Psoas muscle (tissue), 8 donors: ENCODE results near the gene PRMT1. TPM values are rescaled to one million over a fixed set of nuclear protein-coding genes. Genes with fewer than 3 reads are reported as not detected.

Source experiments
- ATAC-seq, 4 donors: fragments of 200-7000 bp; cut with Tn5 transposase; one replicate each; pipeline ENCODE4 v1.9.1; 2020; ENCODE audit warnings: moderate library complexity in 3 of 4, mild to moderate bottlenecking in 2 of 4
- DNase-seq, 2 donors: peaks; one replicate each; pipeline ENCODE4 v3.0.0-alpha.2; 2020
- H3K27ac ChIP-seq: fragments of 200-600 bp; one replicate; pipeline ENCODE4 v1.8.0; 2022
- H3K27me3 ChIP-seq, 3 donors: fragments of 200-600 bp in 1 of 3; one replicate each; pipeline versions ENCODE4 v1.6.1 to v1.8.0; 2013 to 2022; ENCODE audit warnings: low read length in 2 of 3, mild to moderate bottlenecking in 2 of 3, moderate library complexity in 1 of 3; ENCODE audit not compliant: insufficient read depth in 3 of 3
- H3K36me3 ChIP-seq, 2 donors: fragments of 200-600 bp in 1 of 2; one replicate each; pipeline versions ENCODE4 v1.6.1 to v1.8.0; 2013 to 2022; ENCODE audit warnings: low read depth in 1 of 2, mild to moderate bottlenecking in 1 of 2, moderate library complexity in 1 of 2; ENCODE audit not compliant: insufficient read depth in 1 of 2
- H3K4me1 ChIP-seq: fragments of 200-600 bp; one replicate; pipeline ENCODE4 v1.8.0; 2022
- H3K4me3 ChIP-seq: fragments of 200-600 bp; one replicate; pipeline ENCODE4 v1.8.0; 2022; ENCODE audit warnings: mild to moderate bottlenecking
- H3K9me3 ChIP-seq: fragments of 200-600 bp; one replicate; pipeline ENCODE4 v1.8.0; 2022
- WGBS, 3 donors: extraction: QIAGEN DNeasy Blood & Tissue Kit; methylation state at CpG; one replicate each; pipeline versions ENCODE4 v1.1.6 to v1.1.7; 2013; 5-methylcytosine and 5-hydroxymethylcytosine counted together
- intact Hi-C, 2 donors: fragments of 100-400 bp; cut with DNase I; formaldehyde crosslinking; loops; one replicate each; pipeline versions ENCODE4 v1.11.0 to v1.14.2; 2022
- polyA plus RNA-seq, 3 donors: library from polyadenylated mRNA; stranded (reverse); fragments of 200-250 nt; gene quantifications; one replicate each; pipeline ENCODE4 v1.2.3, GENCODE V29; 2013
- total RNA-seq, 4 donors: library from RNA; stranded (reverse); fragmentation: NEBNext Ultra II Directional in 2 of 4; extraction: Animal tissue kit (Norgen Biotek cat#: 25700) in 2 of 4; gene quantifications; one replicate each; pipeline versions ENCODE4 v1.2.1 to v1.2.4, GENCODE V29; 2021 to 2023
- TF ChIP-seq, protein P1 (sequence below): fragments of 200-600 bp; IDR thresholded peaks from one replicate; pipeline ENCODE4 v1.8.0; 2022; ENCODE audit warnings: antibody characterized with exemption
- donor health status: healthy with polysubstance abuse.
- donor health status: DM: no; HTN: no; CAD: no; lungs with moderate emphysema.
- donor health status: Bipolar disorder and iron deficiency.
- donor health status: healthy.
- donor health status: DM: yes; HTN: yes; CAD: no.
- donor health status: DM: no; HTN: no; CAD: no.
- donor health status: DM: no; HTN: no; CAD: no.
- donor health status: DM: yes; HTN: yes; CAD: no.

Gene PRMT1
- total and polyA plus RNA-seq, 7 donors, result 139 to 424 (median 208) TPM

- H3K27ac ChIP-seq, result no peak overlapping the region
- H3K36me3 ChIP-seq, result peaks cover 5 to 77% of the 10 kb centered on the region in 2 donors
- intact Hi-C loops, result loop anchor here in 1 of 2 donors (5.0 to 10.0 kb wide), 2 partner anchors 78 to 120 kb away; partner anchors contain the start of gene TSKS
- H3K27me3 ChIP-seq, result peaks cover 0 to under 1% (median 0%) of the 10 kb centered on the region in 3 donors
- DNase-seq, result peak in 1 of 2 donors; percentile 41
- TF ChIP-seq, protein P1, sequence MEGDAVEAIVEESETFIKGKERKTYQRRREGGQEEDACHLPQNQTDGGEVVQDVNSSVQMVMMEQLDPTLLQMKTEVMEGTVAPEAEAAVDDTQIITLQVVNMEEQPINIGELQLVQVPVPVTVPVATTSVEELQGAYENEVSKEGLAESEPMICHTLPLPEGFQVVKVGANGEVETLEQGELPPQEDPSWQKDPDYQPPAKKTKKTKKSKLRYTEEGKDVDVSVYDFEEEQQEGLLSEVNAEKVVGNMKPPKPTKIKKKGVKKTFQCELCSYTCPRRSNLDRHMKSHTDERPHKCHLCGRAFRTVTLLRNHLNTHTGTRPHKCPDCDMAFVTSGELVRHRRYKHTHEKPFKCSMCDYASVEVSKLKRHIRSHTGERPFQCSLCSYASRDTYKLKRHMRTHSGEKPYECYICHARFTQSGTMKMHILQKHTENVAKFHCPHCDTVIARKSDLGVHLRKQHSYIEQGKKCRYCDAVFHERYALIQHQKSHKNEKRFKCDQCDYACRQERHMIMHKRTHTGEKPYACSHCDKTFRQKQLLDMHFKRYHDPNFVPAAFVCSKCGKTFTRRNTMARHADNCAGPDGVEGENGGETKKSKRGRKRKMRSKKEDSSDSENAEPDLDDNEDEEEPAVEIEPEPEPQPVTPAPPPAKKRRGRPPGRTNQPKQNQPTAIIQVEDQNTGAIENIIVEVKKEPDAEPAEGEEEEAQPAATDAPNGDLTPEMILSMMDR, result peak; percentile 25
- 83 to 84% (median 84%) methylated on average over 32 to 35 of the region's 35 CpGs for WGBS, 3 donors
- H3K4me3 ChIP-seq, result no peak overlapping the region
- peaks cover 18% of the 10 kb centered on the region for H3K4me1 ChIP-seq
- ATAC-seq, result no peak
- no peaks in the 10 kb centered on the region for H3K9me3 ChIP-seq
Measured at GRCh38 chr19:49684251-49684982, 7.3 kb downstream of the PRMT1 start.

DNA sequence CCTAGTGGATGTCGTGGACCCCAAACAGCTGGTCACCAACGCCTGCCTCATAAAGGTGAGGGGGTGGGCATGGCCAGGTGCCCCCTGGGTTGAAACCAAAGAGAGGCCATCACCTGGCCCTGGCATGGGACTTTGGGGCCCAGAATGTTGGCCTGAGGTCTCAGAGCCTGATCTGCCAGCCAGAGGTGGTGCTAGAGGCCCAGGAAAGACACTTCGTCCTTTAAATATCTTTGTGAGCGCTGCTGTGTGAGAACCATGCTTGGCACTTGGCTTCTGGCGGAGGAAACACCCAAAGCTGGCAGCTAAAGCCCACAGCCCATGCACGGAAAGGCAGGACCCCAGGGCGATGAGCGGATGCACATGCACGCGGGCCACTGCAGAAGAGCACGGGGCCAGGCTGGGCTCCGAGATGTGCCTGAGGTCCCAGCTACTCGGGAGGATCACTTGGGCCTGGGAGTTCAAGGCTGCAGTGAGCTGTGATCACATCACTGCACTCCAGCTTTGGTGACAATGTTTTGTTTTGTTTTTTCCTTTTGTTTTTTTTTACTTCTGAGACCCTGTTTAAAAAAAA lies 8.0 kb downstream of the PRMT1 start:
- TF ChIP-seq, protein P1, result no peak
- Histone ChIP-seq H3K4me3 (no peak overlapping the region), H3K36me3 (peaks cover 5 to 77% of the 10 kb centered on the region in 2 donors), H3K4me1 (peaks cover 24% of the 10 kb centered on the region), H3K27me3 (peaks cover 0 to 5% (median 0%) of the 10 kb centered on the region in 3 donors), H3K27ac (no peak overlapping the region), H3K9me3 (no peaks in the 10 kb centered on the region)
- 68 to 76% (median 75%) methylated on average over 13 of the region's 13 CpGs for WGBS, 3 donors
- intact Hi-C loops, result loop anchor here in 1 of 2 donors (5.0 to 10.0 kb wide), 2 partner anchors 77 to 120 kb away; partner anchors contain the start of gene TSKS
- no peak for ATAC-seq
- no peak for DNase-seq

DNA sequence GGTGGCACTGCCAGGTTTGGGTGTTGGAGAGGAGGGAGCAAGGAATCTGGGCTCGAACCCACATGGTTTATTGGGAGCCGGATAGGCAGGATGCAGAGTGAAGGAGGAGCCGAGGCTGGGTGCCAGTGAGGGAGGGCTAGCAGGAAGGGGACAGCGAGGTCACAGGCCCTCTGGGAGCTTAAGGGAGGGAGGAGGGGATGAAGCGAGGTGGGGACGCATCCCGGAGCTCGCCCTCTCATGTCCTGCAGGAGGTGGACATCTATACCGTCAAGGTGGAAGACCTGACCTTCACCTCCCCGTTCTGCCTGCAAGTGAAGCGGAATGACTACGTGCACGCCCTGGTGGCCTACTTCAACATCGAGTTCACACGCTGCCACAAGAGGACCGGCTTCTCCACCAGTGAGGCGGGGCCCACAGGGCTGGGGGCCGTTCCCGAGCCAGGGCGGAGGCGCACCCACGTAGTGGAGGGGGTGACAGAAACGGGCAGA lies 8.8 kb downstream of the PRMT1 start:
- peaks cover 0 to 13% (median 0%) of the 10 kb centered on the region in 3 donors for H3K27me3 ChIP-seq
- no peak overlapping the region for H3K4me3 ChIP-seq
- H3K4me1 ChIP-seq, result peaks cover 24% of the 10 kb centered on the region
- intact Hi-C loops, result loop anchor here in 1 of 2 donors (10.0 kb wide), 1 partner anchor 119 kb away; no protein-coding TSS in a partner anchor
- H3K9me3 ChIP-seq, result no peaks in the 10 kb centered on the region
- H3K27ac ChIP-seq, result no peak overlapping the region
- 55 to 63% (median 57%) methylated on average over 23 of the region's 23 CpGs for WGBS, 3 donors
- no peak for ATAC-seq
- TF ChIP-seq, protein P1, result no peak
- DNase-seq, result no peak
- peaks cover 5 to 71% of the 10 kb centered on the region in 2 donors for H3K36me3 ChIP-seq

DNA sequence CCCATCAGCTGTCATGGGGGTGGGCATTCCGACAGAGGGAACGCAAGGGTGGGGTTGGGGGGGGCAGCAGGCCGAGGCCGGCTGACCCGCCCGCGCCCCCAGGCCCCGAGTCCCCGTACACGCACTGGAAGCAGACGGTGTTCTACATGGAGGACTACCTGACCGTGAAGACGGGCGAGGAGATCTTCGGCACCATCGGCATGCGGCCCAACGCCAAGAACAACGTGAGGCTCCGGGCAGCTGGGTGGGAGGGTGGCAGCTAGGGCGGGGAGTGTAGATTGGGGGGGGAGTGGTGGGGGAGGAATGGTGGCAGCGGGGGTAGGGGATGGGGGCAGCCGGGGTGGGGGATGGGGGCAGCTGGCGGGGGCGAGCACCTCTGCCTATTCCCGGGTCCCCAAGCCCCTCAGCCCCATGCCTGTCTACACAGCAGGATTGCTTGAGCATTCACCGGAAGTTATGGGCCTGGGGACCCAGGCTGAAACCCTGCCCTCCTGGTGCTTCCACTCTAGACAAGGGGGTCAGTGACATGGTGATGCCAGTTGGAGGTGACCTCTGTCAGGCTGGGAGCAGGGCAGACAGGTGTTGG lies 9.5 kb downstream of the PRMT1 start:
- intact Hi-C loops, result loop anchor here in 1 of 2 donors (10.0 kb wide), 1 partner anchor 118 kb away; no protein-coding TSS in a partner anchor
- ATAC-seq (no peak), DNase-seq (no peak)
- H3K4me3 ChIP-seq, result no peak overlapping the region
- 70 to 78% (median 73%) methylated on average over 19 to 27 of the region's 27 CpGs for WGBS, 3 donors
- peaks cover 17% of the 10 kb centered on the region for H3K4me1 ChIP-seq
- no peaks in the 10 kb centered on the region for H3K9me3 ChIP-seq
- peaks cover 5 to 64% of the 10 kb centered on the region in 2 donors for H3K36me3 ChIP-seq
- peaks cover 0 to 13% (median 0%) of the 10 kb centered on the region in 3 donors for H3K27me3 ChIP-seq
- TF ChIP-seq, protein P1, result no peak
- no peak overlapping the region for H3K27ac ChIP-seq
